Ascending aorta (tissue), 2 donors: ENCODE data around the gene PTGIS. TPM values are rescaled to one million over a fixed set of nuclear protein-coding genes. Genes with fewer than 3 reads are reported as not detected.
"Not testable (repeated sequence)": the region's sequence is repeated elsewhere in the genome, so short reads cannot be mapped to it uniquely, and the experiment has no call there.

ENCODE experiments used
- DNase-seq, 2 donors: peaks; one replicate each; pipeline ENCODE4 v3.0.0-alpha.2; 2019; ENCODE audit warnings: low spot score in 2 of 2
- H3K27ac ChIP-seq, 2 donors: fragments of 200-600 bp; sonication (generic); one replicate each; pipeline ENCODE4 v1.5.1; 2016 to 2017; ENCODE audit warnings: mild to moderate bottlenecking in 1 of 2
- H3K27me3 ChIP-seq: fragments of 200-600 bp; sonication (generic); one replicate; pipeline ENCODE4 v1.5.1; 2017
- H3K36me3 ChIP-seq, 2 donors: fragments of 200-600 bp; sonication (generic); one replicate each; pipeline ENCODE4 v1.5.1; 2016
- H3K4me1 ChIP-seq, 2 donors: fragments of 200-600 bp; sonication (generic); one replicate each; pipeline ENCODE4 v1.5.1; 2016 to 2017; ENCODE audit warnings: mild to moderate bottlenecking in 1 of 2
- H3K4me3 ChIP-seq, 2 donors: fragments of 200-600 bp; sonication (generic); one replicate each; pipeline ENCODE4 v1.5.1; 2016 to 2017; ENCODE audit warnings: mild to moderate bottlenecking in 1 of 2
- H3K9me3 ChIP-seq, 2 donors: fragments of 200-600 bp; sonication (generic); one replicate each; pipeline ENCODE4 v1.5.1; 2016
- intact Hi-C: fragments of 100-400 bp; cut with DNase I; formaldehyde crosslinking; loops from one replicate; pipeline ENCODE4 v1.15.1; 2023
- total RNA-seq: library from RNA; depleted of rRNA; stranded (reverse); fragments of >200 nt; gene quantifications from one replicate; pipeline ENCODE4 v1.1.0, GENCODE V29; 2016
- TF ChIP-seq, protein P1 (sequence below), 3 experiments: fragments of 200-600 bp in 2 of 3; fragments of 450-650 bp in 1 of 3; sonication (generic) in 2 of 3; IDR thresholded peaks; one replicate each; pipeline ENCODE4 v1.5.1; 2016 to 2019; ENCODE audit warnings: antibody characterized with exemption in 3 of 3, mild to moderate bottlenecking in 1 of 3, moderate library complexity in 1 of 3

PTGIS gene
- total RNA-seq: 288 TPM

DNA sequence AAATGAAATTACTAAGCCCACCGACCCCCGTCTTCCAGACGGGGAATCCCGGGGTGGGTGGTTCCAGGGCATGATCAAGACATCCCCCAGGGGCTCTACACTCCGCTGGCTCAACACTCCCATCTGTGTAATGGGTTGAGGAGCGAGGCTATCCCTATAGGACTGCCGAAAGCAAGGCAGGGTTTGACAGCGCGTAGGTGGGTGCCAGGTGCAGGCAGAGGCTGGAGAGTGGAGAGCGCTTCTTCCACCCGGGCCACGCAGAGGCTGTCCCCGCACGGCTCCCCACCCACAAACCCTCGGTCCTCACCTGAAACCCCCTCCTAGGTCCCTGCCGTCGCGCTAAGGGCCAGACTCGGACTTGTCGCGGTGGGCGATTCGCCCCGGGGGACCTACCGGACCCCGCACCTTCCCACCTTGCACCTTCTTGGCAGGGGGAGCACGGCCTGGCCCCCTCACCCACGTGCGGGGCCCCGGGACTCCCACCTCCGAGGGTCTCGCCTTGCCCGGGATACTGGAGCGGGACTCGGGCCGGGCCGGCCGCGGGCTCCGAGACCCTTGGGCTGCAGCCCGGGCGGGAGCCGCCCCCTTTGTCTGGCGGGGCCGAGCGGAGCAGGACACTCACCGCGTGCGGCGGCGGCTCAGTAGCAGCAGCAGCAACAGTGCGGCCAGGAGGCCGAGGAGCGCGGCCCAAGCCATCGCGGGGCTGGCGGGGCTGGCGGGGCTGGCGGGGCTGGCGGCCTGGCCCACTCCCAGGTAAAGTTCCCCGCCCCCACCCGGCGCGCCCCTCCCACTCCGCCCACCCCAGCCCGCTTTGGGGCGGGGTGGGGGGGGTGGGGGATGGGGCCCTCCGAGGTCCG lies at the start of gene PTGIS:
TSS of gene PTGIS (minus strand) at position 717 of the 857 bp plus-strand sequence. CDS start at position 696, 21 bp downstream.
- peak within 1 kb of the TSS; percentile 97 to 100 for H3K27ac ChIP-seq
- intact Hi-C loops: no loop called here
- peaks cover 6 to 11% of the 10 kb centered on the region in 2 donors for H3K36me3 ChIP-seq
- peak within 1 kb of the TSS; percentile 67 to 94 for H3K4me3 ChIP-seq
- TF ChIP-seq, protein P1, sequence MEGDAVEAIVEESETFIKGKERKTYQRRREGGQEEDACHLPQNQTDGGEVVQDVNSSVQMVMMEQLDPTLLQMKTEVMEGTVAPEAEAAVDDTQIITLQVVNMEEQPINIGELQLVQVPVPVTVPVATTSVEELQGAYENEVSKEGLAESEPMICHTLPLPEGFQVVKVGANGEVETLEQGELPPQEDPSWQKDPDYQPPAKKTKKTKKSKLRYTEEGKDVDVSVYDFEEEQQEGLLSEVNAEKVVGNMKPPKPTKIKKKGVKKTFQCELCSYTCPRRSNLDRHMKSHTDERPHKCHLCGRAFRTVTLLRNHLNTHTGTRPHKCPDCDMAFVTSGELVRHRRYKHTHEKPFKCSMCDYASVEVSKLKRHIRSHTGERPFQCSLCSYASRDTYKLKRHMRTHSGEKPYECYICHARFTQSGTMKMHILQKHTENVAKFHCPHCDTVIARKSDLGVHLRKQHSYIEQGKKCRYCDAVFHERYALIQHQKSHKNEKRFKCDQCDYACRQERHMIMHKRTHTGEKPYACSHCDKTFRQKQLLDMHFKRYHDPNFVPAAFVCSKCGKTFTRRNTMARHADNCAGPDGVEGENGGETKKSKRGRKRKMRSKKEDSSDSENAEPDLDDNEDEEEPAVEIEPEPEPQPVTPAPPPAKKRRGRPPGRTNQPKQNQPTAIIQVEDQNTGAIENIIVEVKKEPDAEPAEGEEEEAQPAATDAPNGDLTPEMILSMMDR (IDR thresholded peaks at IDR 0.05): no peak
- H3K4me1 ChIP-seq: peaks cover 23 to 50% of the 10 kb centered on the region in 2 donors
- no peaks in the 10 kb centered on the region for H3K9me3 ChIP-seq
- no peaks in the 10 kb centered on the region for H3K27me3 ChIP-seq
- peak in 1 of 2 donors; percentile 70 for DNase-seq

DNA sequence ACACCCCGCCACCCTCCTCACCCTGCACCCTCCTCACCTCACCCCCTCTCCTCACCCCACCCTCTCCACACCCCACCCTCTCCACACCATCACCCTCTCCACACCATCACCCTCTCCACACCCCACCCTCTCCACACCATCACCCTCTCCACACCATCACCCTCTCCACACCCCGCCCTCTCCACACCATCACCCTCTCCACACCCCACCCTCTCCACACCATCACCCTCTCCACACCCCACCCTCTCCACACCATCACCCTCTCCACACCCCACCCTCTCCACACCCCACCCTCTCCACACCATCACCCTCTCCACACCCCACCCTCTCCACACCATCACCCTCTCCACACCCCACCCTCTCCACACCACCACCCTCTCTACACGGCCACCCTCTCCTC lies 49.5 kb upstream of the PTGIS start:
- H3K4me1 ChIP-seq, intact Hi-C loops, DNase-seq, H3K27me3 ChIP-seq, H3K9me3 ChIP-seq, H3K36me3 ChIP-seq, H3K4me3 ChIP-seq, H3K27ac ChIP-seq: not testable (repeated sequence)

DNA sequence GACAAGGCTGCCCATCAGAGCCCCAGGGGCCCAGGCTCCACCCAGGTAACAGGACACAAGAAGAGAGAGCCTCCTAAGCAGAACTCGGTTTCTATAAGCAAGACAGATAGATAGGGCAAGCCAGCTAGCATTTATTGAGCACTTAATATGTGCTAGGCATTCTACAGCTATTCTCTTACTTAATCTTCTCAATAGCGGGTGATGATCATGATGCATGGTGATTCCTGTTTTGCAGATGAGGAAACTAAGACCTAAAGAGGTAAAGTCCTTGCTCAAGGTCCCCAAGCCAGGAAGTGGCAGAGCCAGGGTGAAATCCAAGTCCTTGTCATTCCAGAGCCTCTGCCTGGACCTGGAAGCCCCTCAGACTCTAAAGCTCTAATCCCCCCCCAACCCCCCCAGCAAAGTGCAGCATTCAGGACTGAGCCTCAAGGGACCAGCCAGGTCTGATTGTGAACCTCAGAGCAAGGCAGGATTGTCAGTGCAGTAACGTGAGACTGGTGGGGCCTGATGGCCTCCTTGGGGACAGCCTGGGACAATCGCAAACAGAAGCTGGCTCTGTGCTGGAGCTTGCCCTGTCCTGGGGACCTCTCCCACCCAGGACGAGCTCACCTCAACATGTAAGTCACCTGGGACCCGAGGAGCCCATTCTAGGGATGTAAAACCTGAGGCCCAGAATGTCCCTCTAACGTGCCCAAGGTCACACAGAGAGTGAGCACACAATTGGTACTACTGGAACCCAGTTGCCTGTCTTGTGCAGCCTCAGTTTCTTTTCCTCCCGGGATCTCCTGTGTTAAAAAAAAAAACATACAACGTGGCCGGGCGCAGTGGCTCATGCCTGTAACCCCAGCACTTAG lies 48.4 kb upstream of the PTGIS start:
- Histone ChIP-seq H3K27ac (no peak overlapping the region), H3K36me3 (no peaks in the 10 kb centered on the region), H3K4me1 (peaks cover 0 to 3% of the 10 kb centered on the region in 2 donors), H3K4me3 (no peak overlapping the region), H3K9me3 (no peaks in the 10 kb centered on the region), H3K27me3 (no peaks in the 10 kb centered on the region)
- TF ChIP-seq, protein P1 (IDR thresholded peaks at IDR 0.05): no peak
- no peak for DNase-seq
- intact Hi-C loops: no loop called here

DNA sequence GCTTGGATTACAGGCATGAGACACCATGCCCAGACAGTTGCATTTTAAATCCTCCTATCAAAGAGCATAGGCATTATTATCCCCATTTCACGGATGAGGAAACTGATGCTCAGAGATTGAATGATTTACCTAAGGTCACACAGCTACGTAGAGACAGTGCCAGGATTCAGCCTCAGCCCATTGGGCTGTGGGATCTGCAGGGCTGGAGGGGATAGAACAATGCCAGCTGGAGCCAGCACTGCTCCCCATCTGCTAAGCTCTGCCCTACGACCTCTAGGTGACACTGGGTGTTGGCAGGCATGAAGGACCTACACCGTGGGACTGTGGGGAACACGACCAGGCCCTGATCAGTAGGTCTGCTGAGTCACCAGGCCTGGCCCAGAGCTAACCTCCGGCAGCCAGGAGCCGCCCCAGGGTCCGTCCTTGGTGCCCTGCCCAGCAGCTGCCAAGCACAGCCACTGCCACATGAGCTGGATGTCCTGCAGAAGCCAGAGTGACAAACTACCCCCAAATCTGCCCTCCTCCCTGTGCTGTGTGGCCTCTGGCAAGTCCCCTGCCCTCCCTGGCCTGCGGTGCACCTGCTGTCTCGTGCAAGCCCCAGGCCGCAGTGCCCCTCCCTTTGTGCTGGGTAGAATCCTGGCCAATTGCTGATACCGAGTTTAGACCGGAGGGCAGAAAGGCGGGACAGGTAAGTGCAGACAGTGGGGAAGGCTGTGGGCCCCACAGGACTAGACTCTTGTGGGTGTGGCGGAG lies 47.6 kb upstream of the PTGIS start:
- H3K27ac ChIP-seq: no peak overlapping the region
- TF ChIP-seq, protein P1 (IDR thresholded peaks at IDR 0.05): peak in 1 of 3 experiments; percentile 17
- H3K4me3 ChIP-seq: no peak overlapping the region
- DNase-seq: peak in 1 of 2 donors; percentile 76
- intact Hi-C loops: no loop called here
- no peaks in the 10 kb centered on the region for H3K9me3 ChIP-seq
- H3K36me3 ChIP-seq: no peaks in the 10 kb centered on the region
- H3K4me1 ChIP-seq: peaks cover 0 to 7% of the 10 kb centered on the region in 2 donors
- H3K27me3 ChIP-seq: no peaks in the 10 kb centered on the region

DNA sequence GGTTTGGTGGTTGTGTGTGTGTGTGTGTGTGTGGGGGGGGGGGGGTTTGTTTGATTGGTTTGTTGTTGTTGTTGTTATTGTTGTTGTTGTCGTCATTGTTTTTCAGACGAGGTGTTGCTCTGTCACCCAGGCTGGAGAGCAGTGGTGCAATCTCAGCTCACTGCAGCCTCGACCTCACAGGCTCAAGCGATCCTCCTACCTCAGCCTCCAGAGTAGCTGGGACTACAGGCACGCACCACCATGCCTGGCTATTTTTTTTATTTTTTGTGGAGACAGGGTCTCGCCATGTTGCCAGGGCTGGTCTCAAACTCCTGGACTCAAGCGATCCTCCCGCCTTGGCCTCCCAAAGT lies 47.1 kb upstream of the PTGIS start:
- H3K4me3 ChIP-seq, H3K36me3 ChIP-seq, DNase-seq, H3K27ac ChIP-seq, H3K9me3 ChIP-seq, H3K4me1 ChIP-seq, intact Hi-C loops, H3K27me3 ChIP-seq: not testable (repeated sequence)

DNA sequence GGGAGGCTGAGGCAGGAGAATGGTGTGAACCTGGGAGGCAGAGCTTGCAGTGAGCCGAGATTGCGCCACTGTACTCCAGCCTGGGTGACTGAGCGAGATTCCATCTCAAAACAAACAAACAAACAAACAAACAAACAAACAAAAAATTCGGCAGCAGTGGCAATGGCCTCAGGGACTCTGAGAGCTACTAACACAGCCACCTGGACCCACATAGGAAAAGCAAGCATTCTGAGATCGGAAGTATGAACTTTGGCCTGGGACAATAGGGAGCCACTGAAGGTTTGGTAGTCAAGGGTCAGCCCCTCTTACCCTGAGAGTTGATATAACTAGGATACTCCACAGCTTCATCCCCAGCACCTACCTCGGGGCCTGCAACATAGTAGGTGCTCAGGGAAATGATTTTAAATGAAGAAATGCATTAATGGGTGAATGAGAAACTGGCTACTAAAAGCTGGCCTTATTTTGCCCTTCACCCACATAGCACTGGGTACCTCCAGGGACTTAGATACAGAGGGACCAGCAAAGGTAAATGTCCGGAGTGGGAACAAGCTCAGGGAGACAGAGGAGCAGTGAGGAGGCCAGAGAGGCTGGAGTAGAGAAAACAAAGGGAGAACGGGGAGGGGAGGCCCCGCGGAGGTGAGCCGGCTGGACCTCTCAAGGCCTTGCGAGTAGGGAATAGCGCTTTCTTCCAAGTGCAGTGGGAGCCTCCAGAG lies 46.6 kb upstream of the PTGIS start:
- H3K4me1 ChIP-seq: peaks cover 0 to 7% of the 10 kb centered on the region in 2 donors
- H3K4me3 ChIP-seq: no peak overlapping the region
- H3K27ac ChIP-seq: no peak overlapping the region
- TF ChIP-seq, protein P1 (IDR thresholded peaks at IDR 0.05): no peak
- no peaks in the 10 kb centered on the region for H3K27me3 ChIP-seq
- no peaks in the 10 kb centered on the region for H3K9me3 ChIP-seq
- intact Hi-C loops: loop anchor here (1.0 to 5.0 kb wide), 2 partner anchors 99 to 208 kb away; partner anchors contain the start of gene B4GALT5
- DNase-seq: no peak
- H3K36me3 ChIP-seq: no peaks in the 10 kb centered on the region
